GM21515 (cell line): ENCODE data around the gene CNPY4.
A peak's percentile ranks its signal among the peaks of the same experiment; 100 is the strongest.
"Not testable (repeated sequence)": the region's sequence is repeated elsewhere in the genome, so short reads cannot be mapped to it uniquely, and the experiment has no call there.

Source experiments
- ATAC-seq: cut with Tn5 transposase; IDR thresholded peaks from one replicate; pipeline ENCODE4 v1.9.1; 2021; ENCODE audit not compliant: unreplicated experiment

Gene CNPY4

DNA sequence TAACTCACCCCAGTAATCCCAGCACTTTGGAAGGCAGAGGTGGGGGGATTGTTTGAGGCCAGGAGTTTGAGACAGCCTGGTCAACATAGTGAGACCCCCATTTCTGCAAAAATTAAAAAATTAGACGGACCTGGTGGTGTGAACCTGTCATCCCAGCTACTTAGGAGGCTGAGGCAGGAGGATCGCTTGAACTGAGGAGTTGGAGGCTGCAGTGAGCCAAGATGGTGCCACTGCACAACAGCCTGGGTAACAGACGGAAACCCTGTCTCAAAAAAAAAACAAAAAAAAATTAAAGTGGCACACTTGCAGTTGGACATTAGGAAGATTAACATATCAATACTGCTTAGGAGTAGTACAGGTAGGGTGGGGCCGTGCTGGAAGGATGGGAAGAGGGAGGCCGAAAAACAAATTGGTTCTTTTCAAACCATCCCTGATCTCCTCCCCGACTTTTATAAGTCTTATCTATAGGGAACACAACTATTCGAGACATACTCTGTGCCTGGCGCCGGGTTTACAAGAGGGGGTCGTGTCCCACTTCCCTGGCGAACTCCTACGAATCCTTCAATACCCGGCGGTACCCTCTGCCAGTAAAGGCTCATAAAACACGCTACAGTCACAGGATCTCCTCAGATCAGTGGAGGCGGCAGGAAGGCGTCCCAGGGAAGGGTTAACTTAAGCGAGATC is 904 bp upstream of the CNPY4 start:
- ATAC-seq = no peak

- peak; percentile 32 for ATAC-seq
Observed at GRCh38 chr7:100119970-100120732, 717 bp downstream of the CNPY4 start.

DNA sequence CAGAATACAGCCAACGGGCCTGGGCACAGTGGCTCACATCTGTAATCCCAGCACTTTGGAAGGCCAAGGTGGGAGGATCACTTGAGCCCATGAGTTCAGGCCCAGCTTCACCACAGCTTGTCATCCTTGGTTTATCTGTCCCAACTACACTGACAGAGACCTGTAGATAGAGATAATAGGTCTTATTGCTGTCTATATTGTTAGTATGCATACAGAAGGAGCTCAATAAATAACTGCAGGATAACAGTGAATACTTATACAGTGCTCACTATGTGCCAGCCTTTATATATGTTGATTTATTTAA is 1.3 kb downstream of the CNPY4 start:
- ATAC-seq = no peak

GRCh38 chr7:100122067-100122466 is 2.6 kb downstream of the CNPY4 start:
- no peak for ATAC-seq

- ATAC-seq = no peak
Observed at GRCh38 chr7:100122568-100122967, 3.1 kb downstream of the CNPY4 start.

DNA sequence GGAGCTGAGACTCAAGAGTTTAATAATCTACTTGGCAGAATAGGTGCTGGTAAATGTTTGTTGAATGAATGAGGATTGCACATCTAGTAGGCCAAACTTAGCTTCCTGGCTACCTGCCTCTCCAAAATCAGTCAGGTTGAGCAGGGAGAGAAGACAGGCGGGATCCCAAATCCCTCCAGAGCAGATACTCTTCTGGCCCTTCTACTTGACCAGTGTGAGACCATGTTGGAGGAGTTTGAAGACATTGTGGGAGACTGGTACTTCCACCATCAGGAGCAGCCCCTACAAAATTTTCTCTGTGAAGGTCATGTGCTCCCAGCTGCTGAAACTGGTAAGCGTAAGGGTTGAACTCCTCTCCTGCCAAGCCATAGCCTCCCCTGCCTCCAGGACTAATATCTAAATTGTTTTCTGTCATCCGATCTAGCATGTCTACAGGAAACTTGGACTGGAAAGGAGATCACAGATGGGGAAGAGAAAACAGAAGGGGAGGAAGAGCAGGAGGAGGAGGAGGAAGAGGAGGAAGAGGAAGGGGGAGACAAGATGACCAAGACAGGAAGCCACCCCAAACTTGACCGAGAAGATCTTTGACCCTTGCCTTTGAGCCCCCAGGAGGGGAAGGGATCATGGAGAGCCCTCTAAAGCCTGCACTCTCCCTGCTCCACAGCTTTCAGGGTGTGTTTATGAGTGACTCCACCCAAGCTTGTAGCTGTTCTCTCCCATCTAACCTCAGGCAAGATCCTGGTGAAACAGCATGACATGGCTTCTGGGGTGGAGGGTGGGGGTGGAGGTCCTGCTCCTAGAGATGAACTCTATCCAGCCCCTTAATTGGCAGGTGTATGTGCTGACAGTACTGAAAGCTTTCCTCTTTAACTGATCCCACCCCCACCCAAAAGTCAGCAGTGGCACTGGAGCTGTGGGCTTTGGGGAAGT is 5.1 kb downstream of the CNPY4 start:
- no peak for ATAC-seq

DNA sequence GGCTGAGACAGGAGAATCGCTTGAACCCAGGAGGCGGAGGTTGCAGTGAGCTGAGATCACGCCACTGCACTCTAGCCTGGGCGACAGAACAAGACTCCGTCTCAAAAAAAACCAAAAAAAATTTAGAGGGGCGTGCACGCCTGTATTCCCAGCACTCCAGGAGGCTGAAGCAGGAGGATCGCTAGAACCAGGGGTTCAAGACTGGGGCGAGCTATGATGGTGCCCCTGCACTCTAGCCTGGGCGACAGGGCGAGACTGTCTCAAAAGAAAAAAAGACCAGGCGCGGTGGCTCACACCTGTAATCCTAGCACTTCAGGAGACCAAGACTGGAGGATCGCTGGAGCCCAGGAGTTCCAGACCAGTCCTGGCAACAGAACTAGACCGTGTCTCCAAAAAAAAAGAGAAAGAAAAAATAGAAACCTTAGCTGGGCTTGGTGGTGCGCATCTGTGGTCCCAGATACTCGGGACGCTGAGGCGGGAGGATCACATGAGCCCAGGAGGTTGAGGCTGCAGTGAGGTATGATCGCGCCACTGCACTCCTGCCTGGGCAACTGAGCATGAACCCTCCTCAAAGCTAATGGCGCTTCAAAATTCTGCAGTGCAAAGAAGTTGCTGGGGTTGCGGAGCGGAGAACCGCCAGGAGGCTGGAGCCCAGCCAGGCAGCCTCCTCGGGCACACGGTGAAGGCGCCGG is 7.0 kb downstream of the CNPY4 start:
- peak; percentile 26 for ATAC-seq

GRCh38 chr7:100126931-100127865 is 7.8 kb downstream of the CNPY4 start, which contains the start of gene MBLAC1:
MBLAC1 (plus strand) TSS chr7:100126967; CDS start chr7:100127396, 429 bp downstream.
- peak; percentile 58 for ATAC-seq

- peak; percentile 1 for ATAC-seq
Observed at GRCh38 chr7:100127866-100128636, 8.6 kb downstream of the CNPY4 start.

GRCh38 chr7:100128637-100128963 is 9.2 kb downstream of the CNPY4 start:
- ATAC-seq = no peak

DNA sequence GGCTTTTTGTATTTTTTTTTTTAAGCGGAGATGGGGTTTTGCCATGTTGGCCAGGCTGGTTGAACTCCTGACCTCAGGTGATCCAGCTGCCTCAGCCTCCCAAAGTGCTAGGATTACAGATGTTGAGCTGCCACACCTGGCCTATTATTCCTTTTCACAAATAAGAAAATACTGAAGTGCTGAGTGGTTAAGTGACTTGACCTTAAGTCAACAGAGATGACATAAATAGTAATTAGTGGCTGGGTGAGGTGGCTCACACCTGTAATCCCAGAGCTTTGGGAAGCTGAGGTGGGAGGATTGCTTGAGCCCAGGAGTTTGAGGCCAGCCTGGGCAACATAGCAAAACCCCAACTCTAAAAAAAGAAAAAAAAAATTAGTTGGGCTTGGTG is 10.8 kb downstream of the CNPY4 start:
- ATAC-seq = not testable (repeated sequence)

- no peak for ATAC-seq
Observed at GRCh38 chr7:100130608-100131453, 11.4 kb downstream of the CNPY4 start.

DNA sequence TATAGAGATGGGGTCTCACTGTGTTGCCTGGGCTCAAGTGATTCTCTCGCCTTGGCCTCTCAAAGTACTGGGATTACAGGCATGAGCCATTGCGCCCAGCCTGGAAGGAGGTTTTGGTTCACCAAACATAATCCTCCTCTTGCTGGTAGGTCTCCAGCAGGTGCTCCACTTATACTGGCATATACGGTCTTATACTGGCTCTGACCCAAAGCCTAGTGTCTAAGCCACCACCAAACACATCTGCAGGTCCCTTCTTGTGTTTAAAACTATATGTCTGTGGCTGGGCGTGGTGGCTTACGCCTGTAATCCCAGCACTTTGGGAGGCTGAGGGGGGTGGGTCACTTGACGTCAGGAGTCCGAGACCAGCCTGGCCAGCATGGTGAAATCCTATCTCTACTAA is 12.7 kb downstream of the CNPY4 start:
- no peak for ATAC-seq

DNA sequence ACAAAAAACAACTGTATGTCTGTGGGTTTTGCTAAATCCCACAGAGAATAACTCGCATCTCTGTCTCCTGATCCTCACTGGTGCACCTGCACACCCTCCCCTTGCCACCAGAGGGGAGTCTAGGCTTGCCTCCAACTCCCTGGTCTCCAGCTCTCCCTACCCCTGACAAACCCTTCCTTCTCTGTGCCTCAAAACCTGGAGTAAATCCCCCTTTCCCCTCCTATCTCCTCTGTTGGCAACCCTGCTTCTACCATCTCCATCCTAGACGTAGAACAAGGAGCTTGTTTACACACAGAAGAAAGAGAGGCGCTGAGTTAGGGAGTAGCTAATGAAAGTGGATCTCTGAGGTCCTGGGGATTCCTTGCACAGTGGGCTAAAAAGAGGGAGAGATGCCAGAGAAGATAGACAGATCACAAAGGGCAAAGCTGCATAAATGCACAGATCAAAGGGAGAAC is 13.3 kb downstream of the CNPY4 start:
- ATAC-seq = peak; percentile 51

GRCh38 chr7:100137851-100138760 is 18.7 kb downstream of the CNPY4 start:
- ATAC-seq = no peak

DNA sequence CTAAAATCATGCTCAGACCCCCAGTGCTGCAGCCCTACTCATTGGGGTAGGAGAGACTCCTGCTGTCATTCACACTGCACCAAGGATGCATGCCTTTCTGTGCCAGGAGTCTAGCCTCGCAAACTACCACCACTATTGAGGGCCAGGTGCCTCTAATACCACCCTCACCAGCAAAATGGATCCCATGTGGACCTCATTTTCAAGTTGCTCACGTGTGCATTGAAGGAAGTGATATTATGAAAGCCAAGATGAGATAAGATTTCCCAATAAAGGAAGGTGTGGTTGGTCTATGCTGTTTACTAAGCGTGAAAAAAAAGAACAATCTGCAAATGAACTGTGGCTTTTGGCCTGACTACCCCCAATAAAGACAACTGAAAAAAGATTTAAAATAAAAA is 22.1 kb downstream of the CNPY4 start:
- ATAC-seq = no peak

GRCh38 chr7:100142461-100142860 is 23.0 kb downstream of the CNPY4 start:
- ATAC-seq = no peak
